GM19240 (cell line): ENCODE measurements around the gene LRRC2.
"Not testable (repeated sequence)": the region's sequence is repeated elsewhere in the genome, so short reads cannot be mapped to it uniquely, and the experiment has no call there.

Experiments used
- DNase-seq: peaks from one replicate; pipeline ENCODE4 v3.0.0; 2011; ENCODE audit warnings: low spot score; ENCODE audit not compliant: insufficient read length

LRRC2 gene

GRCh38 chr3:46535746-46536145, 30.4 kb downstream of the LRRC2 start:
- no peak for DNase-seq

GRCh38 chr3:46533091-46533490, 33.0 kb downstream of the LRRC2 start:
- DNase-seq: no peak

GRCh38 chr3:46527239-46527638, 38.9 kb downstream of the LRRC2 start:
- DNase-seq: no peak

- DNase-seq: no peak
Measured at GRCh38 chr3:46524832-46525231, 41.3 kb downstream of the LRRC2 start.

GRCh38 chr3:46524008-46524407, 42.1 kb downstream of the LRRC2 start:
- no peak for DNase-seq

- DNase-seq: no peak
Measured at GRCh38 chr3:46523556-46523955, 42.5 kb downstream of the LRRC2 start.

GRCh38 chr3:46522201-46522600, 43.9 kb downstream of the LRRC2 start:
- DNase-seq: not testable (repeated sequence)

GRCh38 chr3:46521096-46521495, 45.0 kb downstream of the LRRC2 start:
- no peak for DNase-seq

GRCh38 chr3:46520531-46520930, 45.6 kb downstream of the LRRC2 start:
- no peak for DNase-seq

- no peak for DNase-seq
Measured at GRCh38 chr3:46519952-46520351, 46.1 kb downstream of the LRRC2 start.

- DNase-seq: no peak
Measured at GRCh38 chr3:46517784-46518181, 48.3 kb downstream of the LRRC2 start.

GRCh38 chr3:46517016-46517783, 48.9 kb downstream of the LRRC2 start:
- no peak for DNase-seq

- DNase-seq: no peak
Measured at GRCh38 chr3:46516521-46516920, 49.6 kb downstream of the LRRC2 start.

GRCh38 chr3:46512191-46512749, 53.8 kb downstream of the LRRC2 start:
- no peak for DNase-seq

GRCh38 chr3:46509661-46510187, 56.4 kb downstream of the LRRC2 start:
- no peak for DNase-seq

- DNase-seq: no peak
Measured at GRCh38 chr3:46508850-46509591, 57.1 kb downstream of the LRRC2 start.

GRCh38 chr3:46506526-46506925, 59.6 kb downstream of the LRRC2 start:
- no peak for DNase-seq

GRCh38 chr3:46505953-46506352, 60.1 kb downstream of the LRRC2 start:
- no peak for DNase-seq

- no peak for DNase-seq
Measured at GRCh38 chr3:46504789-46505188, 61.3 kb downstream of the LRRC2 start.

GRCh38 chr3:46503200-46503874, 62.8 kb downstream of the LRRC2 start:
- DNase-seq: no peak

- DNase-seq: no peak
Measured at GRCh38 chr3:46501702-46502101, 64.4 kb downstream of the LRRC2 start.
